ENCODE measurements around the gene UMODL1. TPM values are rescaled to one million over a fixed set of nuclear protein-coding genes. Genes with fewer than 3 reads are reported as not detected.

Gene UMODL1
- total RNA-seq, 2 experiments from 2014 or later = 7.4 to 12.3 TPM

DNA sequence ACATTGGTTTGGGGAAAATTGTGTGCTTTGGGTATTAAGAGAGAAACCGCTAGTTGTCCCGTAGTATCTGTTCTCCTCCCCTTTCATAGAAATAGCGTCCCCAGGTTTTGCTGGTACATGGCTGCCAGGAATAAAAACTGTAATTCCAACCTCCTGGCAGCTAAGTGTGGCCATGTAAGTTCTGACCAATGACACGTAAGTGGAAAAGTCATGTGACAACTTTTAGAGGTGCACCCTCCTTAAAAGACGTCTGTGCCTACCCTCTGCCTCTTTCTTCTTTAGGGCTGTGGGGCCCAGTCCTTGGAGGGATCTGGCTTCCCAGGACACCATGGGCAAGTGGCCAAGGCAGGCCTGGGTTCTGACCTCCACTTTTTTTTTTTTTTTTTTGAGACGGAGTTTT lies 59.3 kb downstream of the UMODL1 start:
- intact Hi-C loops (cut with micrococcal nuclease; ENCODE audit: unreplicated experiment) = no loop called here
- H3K4me3 ChIP-seq (ENCODE audit: low read depth, low read length, poor library complexity, severe bottlenecking) = no peak overlapping the region
- ChIA-PET POLR2A (interaction anchor here (1.2 to 3.5 kb wide), 4 partner anchors 10 to 58 kb away, joined by 3 to 23 read pairs (median 6); no protein-coding TSS in a partner anchor), CTCF (ENCODE audit: unreplicated experiment) (no interaction called here)
- H3K4me1 ChIP-seq (ENCODE audit: insufficient read depth, low read length, poor library complexity, severe bottlenecking) = peaks cover 25% of the 10 kb centered on the region
- peaks cover 48% of the 10 kb centered on the region for H3K36me3 ChIP-seq (ENCODE audit: insufficient read depth, low read length)
- H3K9me2 ChIP-seq (ENCODE audit: insufficient read depth, low read length) = no peaks in the 10 kb centered on the region
- no peak for DNase-seq (ENCODE audit: low spot score)
- TF ChIP-seq, protein P1, sequence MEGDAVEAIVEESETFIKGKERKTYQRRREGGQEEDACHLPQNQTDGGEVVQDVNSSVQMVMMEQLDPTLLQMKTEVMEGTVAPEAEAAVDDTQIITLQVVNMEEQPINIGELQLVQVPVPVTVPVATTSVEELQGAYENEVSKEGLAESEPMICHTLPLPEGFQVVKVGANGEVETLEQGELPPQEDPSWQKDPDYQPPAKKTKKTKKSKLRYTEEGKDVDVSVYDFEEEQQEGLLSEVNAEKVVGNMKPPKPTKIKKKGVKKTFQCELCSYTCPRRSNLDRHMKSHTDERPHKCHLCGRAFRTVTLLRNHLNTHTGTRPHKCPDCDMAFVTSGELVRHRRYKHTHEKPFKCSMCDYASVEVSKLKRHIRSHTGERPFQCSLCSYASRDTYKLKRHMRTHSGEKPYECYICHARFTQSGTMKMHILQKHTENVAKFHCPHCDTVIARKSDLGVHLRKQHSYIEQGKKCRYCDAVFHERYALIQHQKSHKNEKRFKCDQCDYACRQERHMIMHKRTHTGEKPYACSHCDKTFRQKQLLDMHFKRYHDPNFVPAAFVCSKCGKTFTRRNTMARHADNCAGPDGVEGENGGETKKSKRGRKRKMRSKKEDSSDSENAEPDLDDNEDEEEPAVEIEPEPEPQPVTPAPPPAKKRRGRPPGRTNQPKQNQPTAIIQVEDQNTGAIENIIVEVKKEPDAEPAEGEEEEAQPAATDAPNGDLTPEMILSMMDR (conservative IDR thresholded peaks at IDR 0.05; ENCODE audit: low read length) = no peak
- TF ChIP-seq EZH2phosphoT487 (IDR thresholded peaks at IDR 0.05; ENCODE audit: borderline replicate concordance, low read depth, low read length) = no peak
- no peak overlapping the region for H2AFZ ChIP-seq (ENCODE audit: low read length)
- H3K27ac ChIP-seq (ENCODE audit: low read depth, low read length, poor library complexity, severe bottlenecking) = peak overlapping the region; percentile 63
- no peak overlapping the region for H3K4me2 ChIP-seq (ENCODE audit: low read length)
- no peaks in the 10 kb centered on the region for H4K20me1 ChIP-seq (ENCODE audit: insufficient read depth, low read length)
- H3K79me2 ChIP-seq (ENCODE audit: insufficient read depth, low read depth, low read length) = no peaks in the 10 kb centered on the region
- BruUV-seq (replicated peaks) = no TSS peak
- no peaks in the 10 kb centered on the region for H3K9me3 ChIP-seq (ENCODE audit: low read length)

DNA sequence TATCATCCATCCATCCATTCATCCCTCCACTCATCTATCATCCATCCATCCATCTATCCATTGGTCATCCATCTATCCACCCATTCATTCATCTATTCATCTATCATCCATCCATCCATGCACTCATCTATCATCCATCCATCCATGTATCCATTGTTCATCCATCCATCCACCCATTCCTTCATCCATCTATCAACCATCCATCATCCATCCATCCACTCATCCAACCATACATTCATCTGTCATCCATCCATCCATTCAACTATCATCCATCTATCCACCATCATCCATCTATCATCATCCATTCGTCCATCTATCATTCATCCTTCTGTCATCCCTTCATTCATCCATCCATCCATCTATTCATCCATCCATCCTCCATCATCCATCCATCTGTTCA lies 61.1 kb downstream of the UMODL1 start:
- peaks cover 20% of the 10 kb centered on the region for H3K4me1 ChIP-seq (ENCODE audit: insufficient read depth, low read length, poor library complexity, severe bottlenecking)
- no TSS peak for BruUV-seq (replicated peaks)
- no peaks in the 10 kb centered on the region for H4K20me1 ChIP-seq (ENCODE audit: insufficient read depth, low read length)
- no peak overlapping the region for H3K4me3 ChIP-seq (ENCODE audit: low read depth, low read length, poor library complexity, severe bottlenecking)
- no peak overlapping the region for H3K27ac ChIP-seq (ENCODE audit: low read depth, low read length, poor library complexity, severe bottlenecking)
- H3K9me2 ChIP-seq (ENCODE audit: insufficient read depth, low read length) = no peaks in the 10 kb centered on the region
- DNase-seq (ENCODE audit: low spot score) = no peak
- intact Hi-C loops (cut with micrococcal nuclease; ENCODE audit: unreplicated experiment) = no loop called here
- ChIA-PET CTCF (ENCODE audit: unreplicated experiment) (interaction anchor here (0.6 kb wide), 1 partner anchor 404 kb away, joined by 3 read pairs; no protein-coding TSS in a partner anchor), POLR2A (interaction anchor here (1.1 kb wide), 1 partner anchor 12 kb away, joined by 3 read pairs; no protein-coding TSS in a partner anchor)
- H3K4me2 ChIP-seq (ENCODE audit: low read length) = no peak overlapping the region
- H3K36me3 ChIP-seq (ENCODE audit: insufficient read depth, low read length) = peaks cover 34% of the 10 kb centered on the region
- H3K79me2 ChIP-seq (ENCODE audit: insufficient read depth, low read depth, low read length) = no peaks in the 10 kb centered on the region
- H2AFZ ChIP-seq (ENCODE audit: low read length) = no peak overlapping the region
- no peaks in the 10 kb centered on the region for H3K9me3 ChIP-seq (ENCODE audit: low read length)
- TF ChIP-seq EZH2phosphoT487 (IDR thresholded peaks at IDR 0.05; ENCODE audit: borderline replicate concordance, low read depth, low read length) = no peak
- TF ChIP-seq, protein P1 (conservative IDR thresholded peaks at IDR 0.05; ENCODE audit: low read length) = no peak

DNA sequence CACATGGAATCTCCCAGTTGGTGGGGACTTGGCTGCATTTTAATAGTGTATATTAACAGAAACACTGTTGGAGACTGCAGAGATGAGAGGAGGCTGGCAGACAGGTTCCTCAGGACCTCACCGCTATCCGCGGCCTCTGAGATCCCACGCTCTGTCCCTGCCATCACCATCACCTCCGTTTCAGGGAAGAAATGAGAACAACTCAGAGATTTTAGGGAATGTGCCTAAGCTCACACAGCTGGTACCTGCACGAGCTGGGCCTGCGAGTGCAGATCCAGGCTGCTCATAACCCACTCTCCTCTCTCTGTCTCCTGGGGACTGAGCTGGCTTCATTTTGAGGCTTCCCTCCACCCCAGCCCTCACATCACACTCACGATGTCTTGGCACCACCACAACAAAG lies 62.0 kb downstream of the UMODL1 start:
- POLR2A ChIA-PET = no interaction called here
- Histone ChIP-seq H3K9me2 (ENCODE audit: insufficient read depth, low read length) (no peaks in the 10 kb centered on the region), H3K4me1 (ENCODE audit: insufficient read depth, low read length, poor library complexity, severe bottlenecking) (peaks cover 20% of the 10 kb centered on the region), H3K4me2 (ENCODE audit: low read length) (no peak overlapping the region), H3K79me2 (ENCODE audit: insufficient read depth, low read depth, low read length) (no peaks in the 10 kb centered on the region), H3K4me3 (ENCODE audit: low read depth, low read length, poor library complexity, severe bottlenecking) (no peak overlapping the region), H4K20me1 (ENCODE audit: insufficient read depth, low read length) (no peaks in the 10 kb centered on the region), H3K36me3 (ENCODE audit: insufficient read depth, low read length) (peaks cover 31% of the 10 kb centered on the region), H3K27ac (ENCODE audit: low read depth, low read length, poor library complexity, severe bottlenecking) (no peak overlapping the region), H3K9me3 (ENCODE audit: low read length) (no peaks in the 10 kb centered on the region), H2AFZ (ENCODE audit: low read length) (no peak overlapping the region)
- no TSS peak for BruUV-seq (replicated peaks)
- intact Hi-C loops (cut with micrococcal nuclease; ENCODE audit: unreplicated experiment) = no loop called here
- DNase-seq (ENCODE audit: low spot score) = no peak
- TF ChIP-seq, protein P1 (conservative IDR thresholded peaks at IDR 0.05; ENCODE audit: low read length) = no peak
- TF ChIP-seq EZH2phosphoT487 (IDR thresholded peaks at IDR 0.05; ENCODE audit: borderline replicate concordance, low read depth, low read length) = no peak
- CTCF ChIA-PET (ENCODE audit: unreplicated experiment) = interaction anchor here (0.6 kb wide), 1 partner anchor 405 kb away, joined by 3 read pairs; no protein-coding TSS in a partner anchor

Measured in OCI-LY7 (cell line).